Sigmoid colon (tissue), 7 donors: ENCODE data around the gene PGM1. TPM values are rescaled to one million over a fixed set of nuclear protein-coding genes. Genes with fewer than 3 reads are reported as not detected.
A peak's percentile ranks its signal among the peaks of the same experiment; 100 is the strongest.

ENCODE experiments used
- DNase-seq: peaks from one replicate; pipeline ENCODE4 v3.0.0-alpha.2; 2019
- H3K27ac ChIP-seq, 4 donors: fragments of 200-600 bp; sonication (generic); one replicate each; pipeline ENCODE4 v1.5.1; 2016 to 2019; ENCODE audit warnings: mild to moderate bottlenecking in 1 of 4
- H3K27me3 ChIP-seq, 3 donors: fragments of 200-600 bp; sonication (generic); one replicate each; pipeline ENCODE4 v1.5.1; 2019; ENCODE audit warnings: mild to moderate bottlenecking in 1 of 3
- H3K36me3 ChIP-seq, 4 donors: fragments of 200-600 bp; sonication (generic); one replicate each; pipeline ENCODE4 v1.5.1; 2016 to 2019
- H3K4me1 ChIP-seq, 4 donors: fragments of 200-600 bp; sonication (generic); one replicate each; pipeline ENCODE4 v1.5.1; 2017 to 2019
- H3K4me3 ChIP-seq, 4 donors: fragments of 200-600 bp; sonication (generic); one replicate each; pipeline ENCODE4 v1.5.1; 2017 to 2019; ENCODE audit warnings: mild to moderate bottlenecking in 2 of 4, moderate library complexity in 1 of 4
- H3K9me3 ChIP-seq, 4 donors: fragments of 200-600 bp in 3 of 4; sonication (generic) in 3 of 4; one replicate each; pipeline versions ENCODE4 v1.5.1 to v1.6.1; 2013 to 2019
- EP300 ChIP-seq, 4 donors: sonication (generic); formaldehyde crosslinking; IDR thresholded peaks; one replicate each; pipeline ENCODE4 v1.6.1; 2017; ENCODE audit warnings: antibody characterized with exemption in 4 of 4
- POLR2A ChIP-seq, 2 donors: fragments of 450-650 bp; IDR thresholded peaks; one replicate each; pipeline ENCODE4 v1.6.1; 2016; ENCODE audit warnings: antibody characterized with exemption in 2 of 2, mild to moderate bottlenecking in 2 of 2, moderate library complexity in 2 of 2
- POLR2AphosphoS5 ChIP-seq, 4 donors: sonication (generic); formaldehyde crosslinking; IDR thresholded peaks; one replicate each; pipeline ENCODE4 v1.6.1; 2017; ENCODE audit warnings: antibody characterized with exemption in 4 of 4
- WGBS, 2 donors: extraction: QIAGEN DNeasy Blood & Tissue Kit; methylation state at CpG; one replicate each; pipeline ENCODE4 v1.1.7; 2013; 5-methylcytosine and 5-hydroxymethylcytosine counted together
- intact Hi-C: fragments of 100-400 bp; cut with DNase I; formaldehyde crosslinking; loops from one replicate; pipeline ENCODE4 v1.15.1; 2023
- polyA plus RNA-seq, 3 donors: library from polyadenylated mRNA; stranded (reverse); fragments of 200-250 nt; gene quantifications; one replicate each; pipeline ENCODE4 v1.2.3, GENCODE V29; 2013
- total RNA-seq, 4 donors: library from RNA; depleted of rRNA; stranded (reverse); fragments of >200 nt; gene quantifications; one replicate each; pipeline ENCODE4 v1.1.0, GENCODE V29; 2016
- TF ChIP-seq, protein P1 (sequence below), 4 experiments: fragments of 450-650 bp in 3 of 4; fragments of 200-600 bp in 1 of 4; IDR thresholded peaks; one replicate each; pipeline ENCODE4 v1.5.1; 2016 to 2019; ENCODE audit warnings: antibody characterized with exemption in 4 of 4, mild to moderate bottlenecking in 3 of 4, moderate library complexity in 2 of 4
- donor health status: healthy with polysubstance abuse.
- donor health status: Bipolar disorder and iron deficiency.
- donor health status: healthy.

Gene PGM1
- total and polyA plus RNA-seq, 7 donors = 36.1 to 59.6 (median 53.5) TPM

DNA sequence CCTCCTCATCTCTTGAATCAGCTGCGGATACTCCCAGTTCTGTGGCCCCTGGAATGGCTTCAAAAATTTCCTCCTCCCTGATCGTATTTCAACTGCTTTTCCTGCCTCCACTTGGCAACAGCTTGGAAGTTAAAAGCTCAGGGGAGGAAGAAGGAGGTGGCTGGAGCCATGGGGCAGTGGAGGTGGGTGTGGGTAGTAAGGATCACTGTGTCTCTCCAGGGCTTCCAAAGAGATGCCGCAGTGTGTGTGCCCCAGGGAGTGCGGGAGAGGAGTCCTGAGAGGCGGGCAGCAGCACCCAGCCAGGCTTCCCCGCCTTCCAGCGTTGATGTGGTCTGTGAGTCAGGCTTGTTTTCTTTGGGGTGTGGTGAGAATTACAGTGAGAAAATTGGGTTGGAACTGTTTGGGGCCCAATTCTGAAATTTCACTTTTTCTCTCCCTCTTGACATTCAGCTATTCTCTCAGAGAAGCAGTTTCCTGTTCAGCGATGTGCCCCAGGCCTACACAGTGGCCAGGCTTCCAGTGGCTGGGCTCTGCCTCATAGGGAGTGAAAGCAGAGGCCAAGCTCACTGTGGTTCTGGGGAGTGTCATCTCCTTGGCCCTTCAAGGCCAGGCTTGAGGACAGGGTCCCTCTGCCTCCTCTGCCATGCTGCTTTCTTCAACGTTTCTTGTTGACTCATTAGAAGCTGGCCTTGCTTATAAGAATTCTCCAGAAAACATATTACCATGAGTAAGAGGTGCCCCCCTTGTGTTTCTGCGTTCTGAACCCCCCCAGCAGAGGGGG lies 69.0 kb downstream of the PGM1 start:
- Histone ChIP-seq H3K4me3 (no peak overlapping the region), H3K27me3 (no peaks in the 10 kb centered on the region), H3K4me1 (no peaks in the 10 kb centered on the region), H3K36me3 (peaks cover 0 to 9% (median 0%) of the 10 kb centered on the region in 4 donors), H3K27ac (peak overlapping the region in 2 of 4 donors; percentile 5 to 71), H3K9me3 (no peaks in the 10 kb centered on the region)
- intact Hi-C loops = no loop called here
- DNase-seq = peak; percentile 68
- TF ChIP-seq, protein P1, sequence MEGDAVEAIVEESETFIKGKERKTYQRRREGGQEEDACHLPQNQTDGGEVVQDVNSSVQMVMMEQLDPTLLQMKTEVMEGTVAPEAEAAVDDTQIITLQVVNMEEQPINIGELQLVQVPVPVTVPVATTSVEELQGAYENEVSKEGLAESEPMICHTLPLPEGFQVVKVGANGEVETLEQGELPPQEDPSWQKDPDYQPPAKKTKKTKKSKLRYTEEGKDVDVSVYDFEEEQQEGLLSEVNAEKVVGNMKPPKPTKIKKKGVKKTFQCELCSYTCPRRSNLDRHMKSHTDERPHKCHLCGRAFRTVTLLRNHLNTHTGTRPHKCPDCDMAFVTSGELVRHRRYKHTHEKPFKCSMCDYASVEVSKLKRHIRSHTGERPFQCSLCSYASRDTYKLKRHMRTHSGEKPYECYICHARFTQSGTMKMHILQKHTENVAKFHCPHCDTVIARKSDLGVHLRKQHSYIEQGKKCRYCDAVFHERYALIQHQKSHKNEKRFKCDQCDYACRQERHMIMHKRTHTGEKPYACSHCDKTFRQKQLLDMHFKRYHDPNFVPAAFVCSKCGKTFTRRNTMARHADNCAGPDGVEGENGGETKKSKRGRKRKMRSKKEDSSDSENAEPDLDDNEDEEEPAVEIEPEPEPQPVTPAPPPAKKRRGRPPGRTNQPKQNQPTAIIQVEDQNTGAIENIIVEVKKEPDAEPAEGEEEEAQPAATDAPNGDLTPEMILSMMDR (IDR thresholded peaks at IDR 0.05) = no peak
- TF ChIP-seq EP300 (IDR thresholded peaks at IDR 0.05) (no peak), POLR2AphosphoS5 (IDR thresholded peaks at IDR 0.05) (no peak), POLR2A (IDR thresholded peaks at IDR 0.05) (no peak)
- WGBS, 2 donors = 75 to 82% methylated on average over 10 of the region's 10 CpGs

DNA sequence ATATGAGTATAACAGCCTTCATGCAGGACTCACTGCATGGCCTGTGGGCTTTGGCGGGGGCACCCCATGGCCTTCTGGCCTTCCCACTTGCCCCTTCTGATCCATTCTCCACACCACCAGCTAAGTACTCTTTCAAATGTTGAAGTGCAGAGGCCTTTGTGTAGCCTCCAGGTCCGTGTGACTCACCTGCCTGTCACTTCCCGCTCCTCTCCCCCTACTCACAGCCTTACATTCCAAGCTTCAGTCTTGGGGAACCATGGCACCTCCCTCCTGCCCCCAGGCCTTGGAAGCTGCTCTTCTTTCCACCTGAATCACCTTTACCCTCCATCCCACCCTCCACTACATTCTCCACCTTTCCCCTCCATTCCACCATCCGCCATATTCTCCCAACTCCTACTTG lies 69.6 kb downstream of the PGM1 start:
- TF ChIP-seq POLR2AphosphoS5 (IDR thresholded peaks at IDR 0.05) = no peak
- TF ChIP-seq, protein P1 (IDR thresholded peaks at IDR 0.05) = no peak
- TF ChIP-seq POLR2A (IDR thresholded peaks at IDR 0.05) = no peak
- no peak for TF ChIP-seq EP300 (IDR thresholded peaks at IDR 0.05)
- Histone ChIP-seq H3K9me3 (no peaks in the 10 kb centered on the region), H3K36me3 (peaks cover 0 to 9% (median 0%) of the 10 kb centered on the region in 4 donors), H3K4me1 (no peaks in the 10 kb centered on the region), H3K4me3 (no peak overlapping the region), H3K27me3 (no peaks in the 10 kb centered on the region), H3K27ac (peak overlapping the region in 2 of 4 donors; percentile 5 to 71)
- intact Hi-C loops = no loop called here
- DNase-seq = no peak
- 94 to 95% methylated on average over 4 of the region's 4 CpGs for WGBS, 2 donors

DNA sequence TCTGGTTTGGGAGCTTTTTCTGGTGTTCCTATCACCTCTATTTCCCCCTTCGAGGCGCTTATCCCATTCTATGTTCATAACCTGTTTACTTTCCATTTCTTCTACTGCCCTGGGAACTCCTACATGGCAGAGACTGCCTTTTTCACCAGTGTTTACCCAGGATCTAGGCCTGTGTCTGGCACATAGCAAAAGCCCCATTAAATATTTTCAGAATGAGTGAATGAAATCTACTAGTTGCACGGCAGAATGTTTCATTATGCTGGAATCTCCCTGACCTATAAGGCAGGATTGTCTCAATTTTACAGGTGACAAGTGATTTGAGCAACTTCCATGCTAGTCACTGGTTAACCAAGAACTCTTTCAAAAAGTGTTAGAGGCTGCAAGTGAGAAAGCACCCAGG lies 70.1 kb downstream of the PGM1 start:
- intact Hi-C loops = no loop called here
- DNase-seq = no peak
- H3K4me1 ChIP-seq = no peaks in the 10 kb centered on the region
- TF ChIP-seq, protein P1 (IDR thresholded peaks at IDR 0.05) = no peak
- TF ChIP-seq POLR2A (IDR thresholded peaks at IDR 0.05) = no peak
- no peak for TF ChIP-seq POLR2AphosphoS5 (IDR thresholded peaks at IDR 0.05)
- TF ChIP-seq EP300 (IDR thresholded peaks at IDR 0.05) = no peak
- H3K9me3 ChIP-seq = no peaks in the 10 kb centered on the region
- H3K36me3 ChIP-seq = peaks cover 0 to 9% (median 0%) of the 10 kb centered on the region in 4 donors
- WGBS, 2 donors = 91 to 97% methylated on average over 3 of the region's 3 CpGs
- H3K27ac ChIP-seq = no peak overlapping the region
- no peak overlapping the region for H3K4me3 ChIP-seq
- H3K27me3 ChIP-seq = no peaks in the 10 kb centered on the region

DNA sequence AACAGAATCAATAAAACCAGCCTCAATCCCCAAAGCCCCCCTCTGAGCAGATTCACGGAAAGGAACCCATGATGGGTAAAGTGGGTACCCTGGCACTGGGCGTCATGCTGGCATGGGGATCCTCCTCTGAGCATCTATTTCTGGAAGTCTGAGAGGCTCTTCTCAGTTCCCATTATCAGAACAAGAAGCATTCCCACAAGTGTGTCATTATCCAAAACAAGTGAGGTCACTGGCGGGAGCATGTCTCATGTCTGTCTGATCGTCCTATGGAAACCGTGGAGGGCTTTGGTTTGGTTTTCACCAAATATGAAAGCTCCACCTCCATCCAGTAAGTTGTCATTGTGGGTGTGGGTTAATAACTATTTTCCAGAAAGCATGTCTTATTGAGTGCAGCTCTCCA lies 70.7 kb downstream of the PGM1 start:
- no peaks in the 10 kb centered on the region for H3K27me3 ChIP-seq
- H3K36me3 ChIP-seq = peaks cover 0 to 9% (median 0%) of the 10 kb centered on the region in 4 donors
- H3K9me3 ChIP-seq = no peaks in the 10 kb centered on the region
- intact Hi-C loops = no loop called here
- DNase-seq = no peak
- no peak overlapping the region for H3K27ac ChIP-seq
- no peaks in the 10 kb centered on the region for H3K4me1 ChIP-seq
- no peak overlapping the region for H3K4me3 ChIP-seq
- 93 to 96% methylated on average over 5 of the region's 5 CpGs for WGBS, 2 donors
- TF ChIP-seq EP300 (IDR thresholded peaks at IDR 0.05) (no peak), POLR2AphosphoS5 (IDR thresholded peaks at IDR 0.05) (no peak), POLR2A (IDR thresholded peaks at IDR 0.05) (no peak)
- TF ChIP-seq, protein P1 (IDR thresholded peaks at IDR 0.05) = no peak
